ENCODE data around the gene AFF1. TPM values are rescaled to one million over a fixed set of nuclear protein-coding genes. Genes with fewer than 3 reads are reported as not detected.

Gene AFF1
- total RNA-seq, 3 donors from 2014 or later, result 84.0 to 150 (median 120) TPM

DNA sequence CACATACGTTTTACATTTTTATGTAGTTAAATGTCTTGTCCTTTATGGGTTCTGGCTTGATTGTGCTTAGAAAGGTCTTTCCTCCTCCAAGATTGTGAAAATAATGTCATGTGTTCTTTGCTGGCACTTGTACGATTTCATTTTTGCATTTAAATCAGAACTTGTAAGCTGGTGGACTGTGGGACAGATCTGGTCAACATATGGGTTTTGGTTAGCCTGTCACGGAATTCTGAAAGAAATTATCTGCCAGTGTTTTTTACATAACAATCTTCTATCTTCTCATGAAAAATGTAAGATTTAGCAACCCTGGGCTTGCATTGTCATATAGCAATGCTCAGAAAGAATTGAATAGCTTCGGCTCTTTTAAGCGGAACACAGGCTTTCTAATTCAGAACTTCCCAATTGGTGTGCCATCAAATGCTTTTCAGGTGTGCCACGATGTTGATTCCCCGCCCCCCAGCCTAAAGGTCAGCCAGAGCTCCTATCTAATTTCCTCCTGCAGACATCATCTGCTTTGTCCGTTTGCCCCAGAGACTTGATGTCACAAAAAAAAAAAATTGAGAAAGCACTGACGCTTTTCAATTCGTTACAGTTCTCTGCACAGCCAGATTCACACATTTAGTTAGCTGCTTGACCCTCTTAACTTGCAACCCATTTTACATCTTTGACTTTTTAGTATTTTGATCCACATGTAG lies 16.2 kb downstream of the AFF1 start:
- H3K36me3 ChIP-seq (ENCODE audit: low read depth), result no peaks in the 10 kb centered on the region
- TF ChIP-seq, protein P1, sequence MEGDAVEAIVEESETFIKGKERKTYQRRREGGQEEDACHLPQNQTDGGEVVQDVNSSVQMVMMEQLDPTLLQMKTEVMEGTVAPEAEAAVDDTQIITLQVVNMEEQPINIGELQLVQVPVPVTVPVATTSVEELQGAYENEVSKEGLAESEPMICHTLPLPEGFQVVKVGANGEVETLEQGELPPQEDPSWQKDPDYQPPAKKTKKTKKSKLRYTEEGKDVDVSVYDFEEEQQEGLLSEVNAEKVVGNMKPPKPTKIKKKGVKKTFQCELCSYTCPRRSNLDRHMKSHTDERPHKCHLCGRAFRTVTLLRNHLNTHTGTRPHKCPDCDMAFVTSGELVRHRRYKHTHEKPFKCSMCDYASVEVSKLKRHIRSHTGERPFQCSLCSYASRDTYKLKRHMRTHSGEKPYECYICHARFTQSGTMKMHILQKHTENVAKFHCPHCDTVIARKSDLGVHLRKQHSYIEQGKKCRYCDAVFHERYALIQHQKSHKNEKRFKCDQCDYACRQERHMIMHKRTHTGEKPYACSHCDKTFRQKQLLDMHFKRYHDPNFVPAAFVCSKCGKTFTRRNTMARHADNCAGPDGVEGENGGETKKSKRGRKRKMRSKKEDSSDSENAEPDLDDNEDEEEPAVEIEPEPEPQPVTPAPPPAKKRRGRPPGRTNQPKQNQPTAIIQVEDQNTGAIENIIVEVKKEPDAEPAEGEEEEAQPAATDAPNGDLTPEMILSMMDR (IDR thresholded peaks at IDR 0.05), result no peak
- no peak for DNase-seq
- H3K4me1 ChIP-seq (ENCODE audit: low read depth), result peaks cover 11% of the 10 kb centered on the region
- no peak overlapping the region for H3K4me3 ChIP-seq
- no peak for ATAC-seq
- no peaks in the 10 kb centered on the region for H3K9me3 ChIP-seq
- intact Hi-C loops (cut with DNase I, micrococcal nuclease), result no loop called here

DNA sequence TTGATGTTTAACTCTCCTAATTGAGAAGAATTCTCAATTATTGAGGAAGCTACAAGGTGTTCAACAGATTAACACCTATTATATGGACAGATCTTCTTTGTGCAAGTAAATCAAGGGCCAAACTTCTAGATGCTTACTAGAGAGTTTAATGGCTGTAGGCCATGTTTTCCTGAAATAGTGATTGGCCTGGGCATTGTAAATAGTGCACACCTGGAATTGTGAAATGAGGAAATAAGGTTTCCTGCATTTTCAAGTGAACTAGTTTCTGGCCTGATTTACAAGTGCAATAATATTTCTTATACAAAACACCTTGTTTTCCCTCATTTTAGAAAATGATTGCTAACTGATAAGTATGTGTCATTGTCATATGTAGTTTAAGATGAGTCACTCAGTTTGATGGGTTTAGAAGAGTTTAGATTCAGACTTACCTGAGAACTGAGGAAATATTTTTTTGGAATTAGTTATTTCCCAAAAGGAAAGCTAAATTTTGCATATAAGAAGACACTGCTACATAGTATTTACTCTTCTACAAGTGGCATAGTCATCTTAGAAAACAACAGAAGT lies 21.2 kb downstream of the AFF1 start:
- no peaks in the 10 kb centered on the region for H3K36me3 ChIP-seq (ENCODE audit: low read depth)
- ATAC-seq (peak; percentile 78), DNase-seq (no peak)
- H3K4me3 ChIP-seq, result no peak overlapping the region
- H3K9me3 ChIP-seq, result no peaks in the 10 kb centered on the region
- H3K4me1 ChIP-seq (ENCODE audit: low read depth), result peaks cover 9% of the 10 kb centered on the region
- TF ChIP-seq, protein P1 (IDR thresholded peaks at IDR 0.05), result no peak
- intact Hi-C loops (cut with DNase I, micrococcal nuclease), result no loop called here

DNA sequence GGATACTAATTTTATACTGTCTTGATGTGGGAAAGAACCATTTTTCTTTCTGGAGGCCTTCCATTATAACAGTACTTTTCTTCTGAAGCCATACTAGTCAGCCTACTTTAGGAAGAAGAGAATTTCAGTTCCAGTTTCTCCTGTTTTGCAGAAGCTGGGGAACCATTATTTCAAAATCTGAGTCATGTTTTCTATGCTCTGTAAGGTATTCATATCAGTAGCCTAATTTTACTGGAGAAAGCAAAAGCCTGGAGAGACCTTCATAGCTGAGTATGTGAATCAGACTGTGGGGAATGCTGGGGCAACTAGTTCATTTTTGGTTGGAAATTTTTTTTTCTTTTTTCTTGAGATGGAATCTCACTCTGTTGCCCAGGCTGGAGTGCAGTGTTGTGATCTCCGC lies 22.4 kb downstream of the AFF1 start:
- DNase-seq (no peak), ATAC-seq (no peak)
- no peak overlapping the region for H3K4me3 ChIP-seq
- no peaks in the 10 kb centered on the region for H3K9me3 ChIP-seq
- intact Hi-C loops (cut with DNase I, micrococcal nuclease), result no loop called here
- H3K4me1 ChIP-seq (ENCODE audit: low read depth), result peaks cover 9% of the 10 kb centered on the region
- TF ChIP-seq, protein P1 (IDR thresholded peaks at IDR 0.05), result no peak
- H3K36me3 ChIP-seq (ENCODE audit: low read depth), result no peaks in the 10 kb centered on the region

DNA sequence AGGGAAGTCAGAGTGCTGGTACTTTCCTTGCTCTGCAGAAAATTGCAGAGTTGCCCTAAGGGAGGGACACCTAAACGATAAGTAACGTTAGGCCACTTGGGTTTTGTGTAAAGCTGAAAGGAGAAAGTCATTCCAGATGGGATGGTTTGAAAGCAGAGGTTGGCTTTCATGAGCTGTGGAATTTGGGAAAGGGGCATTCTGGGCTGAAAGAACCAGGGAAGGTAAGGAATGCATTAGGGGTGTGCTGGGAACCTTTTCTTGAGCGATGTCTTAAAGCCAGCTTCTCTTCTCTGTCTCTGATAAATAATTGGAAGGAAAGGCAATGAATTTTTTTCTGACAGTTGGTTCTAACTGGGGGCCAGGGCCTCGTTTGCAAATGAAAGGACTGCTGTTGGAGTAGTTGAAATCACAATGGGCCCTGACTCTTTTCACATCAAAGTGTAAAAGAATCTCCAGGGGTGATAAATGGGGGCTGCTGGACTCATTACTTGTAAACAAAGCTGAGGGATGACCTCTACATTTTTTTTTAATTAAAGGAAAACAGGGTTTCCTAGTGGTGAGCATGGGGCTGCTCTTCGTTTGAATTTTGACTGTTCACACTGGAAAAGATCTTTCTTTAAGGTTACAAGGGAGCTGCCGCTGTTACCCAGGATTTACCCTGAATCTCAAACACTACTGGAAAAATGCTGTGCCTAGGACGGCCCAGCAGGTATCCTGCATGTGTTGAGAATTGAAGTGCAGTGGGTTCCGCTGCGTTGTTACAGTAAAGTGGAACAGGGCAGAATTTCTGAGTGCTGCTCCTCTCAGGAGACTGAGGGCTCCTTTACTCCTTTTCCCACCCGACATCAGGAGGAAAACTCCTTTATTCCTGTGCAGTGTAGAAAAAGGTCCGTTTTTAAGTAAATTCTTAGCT lies 25.0 kb downstream of the AFF1 start:
- H3K4me3 ChIP-seq, result no peak overlapping the region
- H3K36me3 ChIP-seq (ENCODE audit: low read depth), result no peaks in the 10 kb centered on the region
- DNase-seq, result no peak
- H3K9me3 ChIP-seq, result no peaks in the 10 kb centered on the region
- TF ChIP-seq, protein P1 (IDR thresholded peaks at IDR 0.05), result no peak
- no peak for ATAC-seq
- H3K4me1 ChIP-seq (ENCODE audit: low read depth), result peaks cover 9% of the 10 kb centered on the region
- intact Hi-C loops (cut with DNase I, micrococcal nuclease), result no loop called here

DNA sequence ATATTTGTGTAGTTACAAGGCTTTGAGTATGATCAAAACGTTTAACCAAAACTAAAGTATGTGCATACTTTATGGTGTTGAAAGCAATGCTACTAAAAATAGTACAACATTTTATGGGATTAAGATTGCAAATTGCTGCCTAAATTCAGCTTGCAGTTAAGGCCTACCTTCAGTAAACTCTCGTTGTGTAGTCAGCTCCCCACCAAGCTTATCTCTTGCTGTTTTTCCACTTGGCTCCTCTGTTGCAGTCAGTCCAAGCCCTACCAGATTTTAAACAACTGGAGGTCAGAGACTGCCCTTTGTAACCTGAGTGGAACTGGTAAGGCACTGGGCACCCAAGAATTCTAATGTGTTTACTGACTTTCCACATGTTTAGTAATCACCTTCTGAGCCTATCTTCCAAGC lies 25.7 kb downstream of the AFF1 start:
- TF ChIP-seq, protein P1 (IDR thresholded peaks at IDR 0.05), result no peak
- DNase-seq, result no peak
- Histone ChIP-seq H3K9me3 (no peaks in the 10 kb centered on the region), H3K36me3 (ENCODE audit: low read depth) (no peaks in the 10 kb centered on the region), H3K4me1 (ENCODE audit: low read depth) (peaks cover 6% of the 10 kb centered on the region), H3K4me3 (no peak overlapping the region)
- peak; percentile 27 for ATAC-seq
- intact Hi-C loops (cut with DNase I, micrococcal nuclease), result no loop called here
